ENCODE data around the gene POLN.

- TF ChIP-seq CTCF (IDR thresholded peaks at IDR 0.05; ENCODE audit: low read depth, low read length) (no peak), MAX (IDR thresholded peaks at IDR 0.05; ENCODE audit: low read depth, low read length) (no peak)
Observed at GRCh38 chr4:2155246-2155645, 86.7 kb downstream of the POLN start.
